Hepatocyte (in vitro differentiated cells): ENCODE results near the gene PUS7.

Experiments
- CTCF ChIP-seq: fragments of 200-600 bp; sonication (generic); IDR thresholded peaks from 2 replicates; pipeline ENCODE4 v1.5.1; 2016; ENCODE audit warnings: antibody characterized with exemption, mild to moderate bottlenecking; ENCODE audit not compliant: poor library complexity
- EZH2 ChIP-seq: fragments of 200-600 bp; sonication (generic); IDR thresholded peaks from 2 replicates; pipeline ENCODE4 v1.6.1; 2016; ENCODE audit warnings: antibody characterized with exemption, mild to moderate bottlenecking, borderline replicate concordance
- EZH2phosphoT487 ChIP-seq: fragments of 200-600 bp; sonication (generic); IDR thresholded peaks from one replicate; pipeline ENCODE4 v1.6.1; 2018; ENCODE audit warnings: antibody characterized with exemption, mild to moderate bottlenecking, low read depth, moderate library complexity; ENCODE audit not compliant: unreplicated experiment, severe bottlenecking

- TF ChIP-seq EZH2phosphoT487 (no peak), CTCF (no peak), EZH2 (no peak)
These were observed 19.9 kb downstream of the PUS7 start for GRCh38 chr7:105502173-105502572.
